HG03025 (cell line): ENCODE results near the gene ABCB8.
A peak's percentile ranks its signal among the peaks of the same experiment; 100 is the strongest.

Source experiments
- ATAC-seq: cut with Tn5 transposase; IDR thresholded peaks from one replicate; pipeline ENCODE4 v1.9.1; 2021; ENCODE audit warnings: mild to moderate bottlenecking, moderate library complexity; ENCODE audit not compliant: unreplicated experiment, low FRiP score

Gene ABCB8

DNA sequence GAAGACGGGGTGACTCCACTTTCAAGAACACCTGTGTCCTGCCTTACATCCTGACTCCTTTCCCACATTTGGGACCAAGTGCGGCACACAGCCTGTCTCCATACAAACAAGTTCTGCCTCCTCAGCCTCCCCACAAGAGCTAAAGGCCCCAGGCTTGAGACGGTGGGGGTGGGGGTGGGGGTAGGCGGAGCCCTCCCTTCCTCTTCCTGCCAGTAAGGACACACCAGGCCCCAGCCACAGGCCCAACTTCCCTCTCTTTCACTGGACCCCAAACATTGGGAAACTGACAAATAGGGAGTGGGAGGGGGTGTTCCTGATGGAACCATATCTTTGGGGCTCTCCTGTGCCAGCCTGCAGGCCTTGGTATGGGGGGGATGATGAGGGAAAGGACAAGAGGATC lies 24.8 kb downstream of the ABCB8 start:
- ATAC-seq: no peak

DNA sequence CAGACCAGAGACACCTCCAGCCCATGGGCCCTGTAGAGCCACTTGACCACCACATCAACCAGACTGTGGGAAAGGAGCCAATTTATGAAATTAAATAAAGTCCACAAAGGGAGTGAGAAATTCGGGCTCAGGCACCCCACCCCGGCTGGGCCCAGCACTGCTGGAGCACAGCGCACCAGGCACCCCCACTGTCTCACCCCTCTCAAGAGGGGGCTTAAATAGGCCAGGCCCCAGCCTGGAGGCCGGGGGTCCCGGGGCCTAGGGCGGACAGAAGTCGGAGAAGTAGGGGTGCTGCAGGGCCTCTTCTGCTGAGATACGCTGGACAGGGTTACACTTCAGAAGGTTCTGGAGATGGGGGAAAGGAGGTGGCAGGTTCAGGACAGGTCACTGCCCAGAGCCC lies 25.5 kb downstream of the ABCB8 start:
- no peak for ATAC-seq

DNA sequence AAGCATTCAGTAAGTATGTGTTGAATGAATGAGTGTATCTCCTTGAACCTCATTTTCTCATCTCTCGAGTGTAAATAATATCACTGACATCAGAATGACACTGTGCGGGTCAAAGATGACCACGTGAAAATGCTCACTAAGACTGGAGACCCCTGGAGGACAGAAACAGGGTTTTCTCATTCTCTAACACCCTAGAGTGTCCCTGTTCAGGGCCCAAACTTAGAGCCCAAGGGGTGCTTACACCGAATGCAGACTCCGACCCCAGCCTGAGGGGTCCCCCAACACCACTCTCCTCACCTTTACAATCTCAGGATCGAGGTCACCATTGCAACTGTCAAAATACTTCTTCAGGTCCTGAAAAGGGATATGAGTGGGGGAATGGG lies 28.0 kb downstream of the ABCB8 start:
- ATAC-seq: no peak

GRCh38 chr7:151056666-151057505 lies 28.6 kb downstream of the ABCB8 start:
- no peak for ATAC-seq

GRCh38 chr7:151057506-151057988 lies 29.3 kb downstream of the ABCB8 start, which contains the start of gene CDK5:
Gene CDK5 (minus strand): TSS chr7:151057897. CDS start chr7:151057848, 49 bp downstream.
- ATAC-seq: peak; percentile 5

DNA sequence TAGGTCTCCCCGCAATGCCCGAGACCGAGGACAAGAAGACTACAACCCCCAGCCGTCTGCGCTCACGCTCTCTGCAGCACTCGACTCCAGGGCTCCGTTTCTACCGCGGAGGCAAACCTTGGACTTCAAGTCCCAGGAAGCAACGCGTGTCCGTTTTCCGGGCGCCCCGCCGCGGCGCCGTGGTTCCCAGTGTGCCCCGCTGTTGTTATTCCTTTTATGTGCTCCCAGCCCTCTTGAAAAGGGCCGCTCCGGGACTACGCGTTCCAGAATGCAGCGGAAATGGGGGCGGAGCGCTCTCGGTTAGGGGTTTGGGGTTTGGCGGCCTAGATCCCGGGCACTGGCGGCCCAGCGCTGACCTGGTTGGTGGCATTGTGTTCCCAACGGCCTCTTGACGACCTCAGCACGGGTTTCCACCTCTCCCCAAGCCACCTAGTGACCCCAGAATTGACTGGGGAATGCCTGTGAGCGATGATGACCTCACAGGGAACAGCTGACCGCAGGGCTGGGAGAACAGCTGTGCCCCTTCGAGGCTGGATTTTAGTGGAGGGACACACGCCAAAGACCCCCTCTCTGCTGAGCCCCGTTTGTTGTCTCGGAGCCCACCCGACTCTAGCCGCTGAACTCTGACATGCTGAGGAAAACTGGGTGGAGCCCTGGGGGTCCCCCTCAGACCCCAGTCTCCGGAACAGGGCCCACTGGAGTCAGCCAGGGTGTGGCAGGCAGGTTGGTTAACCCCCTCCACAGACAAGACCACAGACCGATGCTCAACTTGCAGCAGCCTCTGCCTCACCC lies 29.9 kb downstream of the ABCB8 start:
- peak; percentile 84 for ATAC-seq

DNA sequence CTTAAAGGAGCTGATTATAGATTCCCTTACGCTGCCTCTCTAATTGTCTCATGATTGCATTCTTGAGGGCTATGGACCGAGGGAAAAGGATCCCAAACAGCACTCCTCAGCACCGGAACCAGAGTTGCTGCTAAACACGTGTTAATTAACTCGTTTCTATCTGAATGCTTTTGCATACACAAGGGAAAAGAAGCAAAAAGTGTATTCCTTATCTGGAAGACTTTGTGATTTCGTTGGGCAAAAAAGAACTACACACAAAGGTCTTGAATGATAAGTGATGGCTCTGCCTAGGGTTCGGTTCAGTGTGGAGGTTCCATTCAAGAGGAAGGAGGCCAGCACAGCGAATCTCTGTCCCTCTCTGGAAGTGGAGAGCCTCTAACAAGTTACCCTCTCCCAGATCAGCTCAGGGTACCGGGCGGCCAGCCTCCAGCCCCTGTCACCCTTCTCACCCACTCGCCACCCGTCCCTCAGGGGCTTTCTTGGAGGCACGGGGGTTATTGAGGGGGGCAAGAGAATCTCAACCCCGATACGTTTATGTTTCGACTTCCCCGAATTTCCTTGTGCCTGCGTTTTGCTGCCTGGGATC lies 30.6 kb downstream of the ABCB8 start:
- ATAC-seq: no peak

DNA sequence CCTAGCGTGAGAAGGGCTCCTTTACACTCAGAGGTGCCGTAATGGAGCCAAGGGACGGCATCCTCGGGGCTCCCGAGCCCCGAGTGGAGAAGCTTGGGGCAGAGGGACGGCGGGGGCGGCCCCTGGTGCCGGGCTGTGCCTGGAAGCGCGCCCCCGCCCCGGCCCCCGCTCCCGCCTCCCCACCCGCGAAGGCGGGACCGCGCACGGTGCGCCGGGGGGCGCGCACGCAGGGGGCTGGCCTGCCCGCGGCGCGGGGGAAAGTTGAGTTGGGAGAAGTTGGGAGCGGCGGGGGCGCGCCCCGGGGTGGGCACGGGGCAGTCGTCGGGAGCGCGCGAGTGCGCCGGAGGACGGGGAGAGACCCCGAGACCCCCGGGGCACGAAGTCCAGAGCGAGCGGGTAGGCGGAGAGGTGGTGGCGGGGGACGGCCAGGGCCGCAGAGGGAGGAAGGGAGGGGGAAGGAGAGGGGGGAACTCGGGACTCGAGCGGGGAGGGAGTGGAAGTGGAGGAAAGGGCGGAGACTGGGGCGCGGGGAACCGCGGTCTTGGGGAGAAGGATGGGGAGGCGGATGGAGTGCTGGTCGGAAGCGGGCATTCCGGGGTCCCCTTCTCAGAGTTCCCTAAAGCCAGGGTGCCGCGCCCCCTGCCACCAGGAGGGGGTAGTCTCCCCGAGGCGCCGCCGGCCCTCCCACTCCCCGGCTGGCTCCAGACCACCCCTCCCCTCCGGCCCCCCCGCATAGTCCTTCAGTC lies 31.3 kb downstream of the ABCB8 start, which contains the start of gene SLC4A2:
Gene SLC4A2, plus strand, starts transcription at position 223 of the 746 bp plus-strand sequence. CDS start 2,399 bp downstream, outside the sequence.
- ATAC-seq: no peak

DNA sequence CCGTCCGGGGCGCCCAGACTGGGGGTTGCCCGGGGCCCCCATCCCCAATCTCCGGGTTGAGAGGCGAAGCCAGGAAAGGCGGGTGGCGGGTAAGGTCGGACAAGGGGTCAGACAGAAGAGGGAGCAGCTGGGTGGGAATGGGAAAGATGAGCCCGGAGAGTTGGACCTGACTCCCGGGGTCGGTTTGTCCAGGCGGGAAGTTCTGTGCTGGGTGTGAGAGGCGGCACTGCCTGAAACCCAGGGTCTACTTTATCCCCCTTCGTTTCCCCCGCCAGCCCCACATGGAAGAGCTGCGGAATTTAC lies 31.8 kb downstream of the ABCB8 start:
- ATAC-seq: no peak

GRCh38 chr7:151060416-151061212 lies 32.4 kb downstream of the ABCB8 start:
- ATAC-seq: no peak

DNA sequence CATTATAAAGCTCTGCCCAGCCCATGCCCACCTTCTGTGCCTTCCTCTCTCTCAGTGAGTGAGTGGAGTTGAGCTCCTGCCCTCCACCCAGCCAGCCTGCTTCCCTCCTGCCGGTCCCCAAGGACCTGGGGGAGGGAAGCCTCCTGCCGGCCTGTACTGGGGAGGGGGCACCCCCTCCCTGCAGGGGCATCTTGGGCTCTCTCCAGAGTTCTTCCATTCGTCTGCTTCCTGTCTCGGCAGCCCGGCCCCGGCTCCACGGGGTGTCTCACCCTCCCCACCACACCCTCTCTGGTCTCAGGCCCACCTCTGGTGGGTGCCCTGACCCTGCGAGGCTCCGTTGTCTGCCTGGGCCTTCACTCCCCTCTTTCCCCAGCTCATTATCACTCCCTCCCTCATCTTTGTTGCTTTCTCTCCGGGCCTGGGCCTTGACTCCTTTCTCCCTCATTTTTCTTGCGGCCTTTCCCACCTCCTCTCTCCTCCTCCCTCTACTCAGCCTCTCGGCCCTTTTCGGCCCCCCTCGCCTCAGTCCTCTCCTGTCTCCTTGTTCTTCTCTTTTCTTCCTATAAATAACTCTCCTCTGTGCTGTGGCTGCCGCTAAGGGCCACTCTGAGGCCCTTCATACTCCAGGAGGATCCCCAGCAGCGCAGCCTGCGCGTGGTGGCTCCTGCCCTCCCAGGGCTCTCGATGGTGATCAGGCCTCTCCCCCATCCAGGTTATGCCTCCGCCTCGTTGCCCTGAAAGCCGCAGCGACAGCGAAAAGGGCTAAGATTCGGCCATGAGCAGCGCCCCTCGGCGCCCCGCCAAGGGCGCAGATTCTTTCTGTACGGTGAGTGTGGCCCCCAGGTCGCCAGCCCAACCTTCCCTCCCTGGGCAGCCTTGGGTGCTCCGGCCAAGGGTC lies 33.2 kb downstream of the ABCB8 start:
- ATAC-seq: no peak

DNA sequence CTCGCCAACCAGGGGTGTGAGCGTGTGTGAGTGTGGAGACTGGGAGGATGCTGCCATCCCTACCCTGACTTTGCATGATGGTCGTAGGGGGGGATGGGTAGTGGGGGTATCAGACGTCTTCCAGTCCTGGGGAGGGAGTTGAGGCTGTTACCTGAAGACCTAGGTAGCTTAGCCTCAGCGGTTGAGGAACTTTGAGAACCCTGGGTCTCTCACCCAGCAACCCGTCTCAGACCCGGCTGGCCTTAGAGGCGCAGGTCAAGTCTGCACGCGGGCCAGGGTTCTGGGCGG lies 33.8 kb downstream of the ABCB8 start:
- ATAC-seq: no peak

- no peak for ATAC-seq
These were observed 34.4 kb downstream of the ABCB8 start for GRCh38 chr7:151062399-151063211.

DNA sequence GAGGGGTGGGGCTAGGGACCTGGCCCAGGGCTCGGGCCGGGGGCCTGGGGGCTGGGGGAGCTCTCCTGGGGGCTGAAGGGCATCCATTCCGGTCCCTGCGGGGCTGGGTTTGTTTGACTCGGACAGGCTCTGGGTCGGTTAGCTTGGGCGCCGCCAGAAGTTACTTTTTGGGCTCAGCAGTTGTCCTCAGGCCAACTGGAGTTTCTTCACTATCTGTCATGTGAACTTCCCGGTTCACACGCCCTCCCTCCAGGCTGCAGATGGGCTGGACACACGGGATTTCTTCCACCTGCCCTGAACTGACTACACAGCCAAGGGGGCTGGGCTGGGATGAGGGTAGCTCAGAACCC lies 34.9 kb downstream of the ABCB8 start:
- ATAC-seq: no peak

GRCh38 chr7:151064454-151064853 lies 36.2 kb downstream of the ABCB8 start:
- no peak for ATAC-seq

- ATAC-seq: no peak
These were observed 36.7 kb downstream of the ABCB8 start for GRCh38 chr7:151064993-151065392.

GRCh38 chr7:151065516-151065915 lies 37.3 kb downstream of the ABCB8 start:
- no peak for ATAC-seq

GRCh38 chr7:151066273-151066974 lies 38.2 kb downstream of the ABCB8 start:
- ATAC-seq: no peak
